SU-DHL-6 (cell line): ENCODE results near the gene CRAMP1.

Experiments used
- EZH2phosphoT487 ChIP-seq: fragments of 200-600 bp; sonication (generic), shearing (Covaris generic); conservative IDR thresholded peaks from 2 replicates; pipeline ENCODE4 v1.6.1; 2018; ENCODE audit warnings: mild to moderate bottlenecking, antibody characterized with exemption, low read length, moderate library complexity, mixed read lengths
- TF ChIP-seq, protein P1 (sequence below): fragments of 200-600 bp; sonication (generic); IDR thresholded peaks from one replicate; pipeline ENCODE4 v1.5.1; 2017; ENCODE audit warnings: antibody characterized with exemption, mild to moderate bottlenecking, low read length, moderate library complexity; ENCODE audit not compliant: insufficient read depth, poor library complexity, severe bottlenecking

DNA sequence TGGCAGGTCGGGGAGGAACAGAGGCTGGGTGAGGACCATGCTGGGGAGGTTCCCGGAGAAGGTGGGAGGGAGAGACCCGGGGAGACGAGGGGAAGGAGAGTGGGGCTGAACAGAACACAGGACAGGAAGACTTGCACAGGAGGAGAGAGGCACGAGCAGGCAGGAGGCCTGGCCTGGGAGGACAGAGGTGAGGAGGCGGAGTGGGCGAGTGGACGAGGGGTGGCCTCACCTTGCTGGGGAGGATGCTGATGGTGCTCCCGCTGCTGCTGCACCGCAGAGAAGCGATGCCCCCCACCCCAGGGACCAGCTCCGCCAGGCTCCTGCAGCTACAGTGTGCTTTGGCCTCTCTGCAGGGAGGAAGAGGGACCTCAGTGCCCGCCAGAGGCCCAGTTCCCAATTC is 44.2 kb upstream of the CRAMP1 start:
- TF ChIP-seq, protein P1, sequence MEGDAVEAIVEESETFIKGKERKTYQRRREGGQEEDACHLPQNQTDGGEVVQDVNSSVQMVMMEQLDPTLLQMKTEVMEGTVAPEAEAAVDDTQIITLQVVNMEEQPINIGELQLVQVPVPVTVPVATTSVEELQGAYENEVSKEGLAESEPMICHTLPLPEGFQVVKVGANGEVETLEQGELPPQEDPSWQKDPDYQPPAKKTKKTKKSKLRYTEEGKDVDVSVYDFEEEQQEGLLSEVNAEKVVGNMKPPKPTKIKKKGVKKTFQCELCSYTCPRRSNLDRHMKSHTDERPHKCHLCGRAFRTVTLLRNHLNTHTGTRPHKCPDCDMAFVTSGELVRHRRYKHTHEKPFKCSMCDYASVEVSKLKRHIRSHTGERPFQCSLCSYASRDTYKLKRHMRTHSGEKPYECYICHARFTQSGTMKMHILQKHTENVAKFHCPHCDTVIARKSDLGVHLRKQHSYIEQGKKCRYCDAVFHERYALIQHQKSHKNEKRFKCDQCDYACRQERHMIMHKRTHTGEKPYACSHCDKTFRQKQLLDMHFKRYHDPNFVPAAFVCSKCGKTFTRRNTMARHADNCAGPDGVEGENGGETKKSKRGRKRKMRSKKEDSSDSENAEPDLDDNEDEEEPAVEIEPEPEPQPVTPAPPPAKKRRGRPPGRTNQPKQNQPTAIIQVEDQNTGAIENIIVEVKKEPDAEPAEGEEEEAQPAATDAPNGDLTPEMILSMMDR: no peak
- no peak for TF ChIP-seq EZH2phosphoT487
